ENCODE results near the gene TMCO4. TPM values are rescaled to one million over a fixed set of nuclear protein-coding genes. Genes with fewer than 3 reads are reported as not detected.

Gene TMCO4
- total RNA-seq, 2 experiments from 2014 or later, result 16.3 to 16.9 TPM

DNA sequence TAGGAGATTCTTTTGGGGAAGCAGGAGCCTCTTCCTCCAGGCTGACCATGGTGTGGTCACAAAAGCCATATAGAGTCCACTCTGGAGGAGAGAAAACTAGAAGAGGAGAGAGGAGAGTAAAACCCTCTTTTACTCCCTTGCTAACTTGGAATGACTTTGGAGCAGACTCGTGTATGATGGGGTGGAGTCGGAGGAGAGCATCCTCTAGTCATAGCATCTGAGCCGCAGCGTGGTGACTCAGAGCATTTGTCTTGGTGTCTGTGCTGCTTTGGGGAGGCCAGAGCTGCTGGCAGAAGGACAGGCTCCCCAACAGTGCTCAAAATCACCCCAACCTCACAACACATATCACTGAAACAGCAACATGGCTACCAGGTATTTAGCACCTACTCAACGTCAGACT, 123.9 kb downstream of the TMCO4 start:
- Mint-ChIP-seq H3K36me3 (ENCODE audit: low read depth) (no peaks in the 10 kb centered on the region), H3K9me3 (no peaks in the 10 kb centered on the region), H3K27me3 (peaks cover 5% of the 10 kb centered on the region), H3K4me1 (no peaks in the 10 kb centered on the region), H3K27ac (no peak overlapping the region), H3K4me3 (no peak overlapping the region)
- CTCF ChIA-PET, result interaction anchor here (3.2 kb wide), 1 partner anchor 14 kb away, joined by 12 read pairs; no protein-coding TSS in a partner anchor
- POLR2A ChIA-PET, result interaction anchor here (1.5 kb wide), 1 partner anchor 30 kb away, joined by 3 read pairs; no protein-coding TSS in a partner anchor
- DNase-seq, result no peak

GRCh38 chr1:19672237-19672636, 127.5 kb downstream of the TMCO4 start:
- no peaks in the 10 kb centered on the region for H3K9me3 Mint-ChIP-seq
- H3K27ac Mint-ChIP-seq, result no peak overlapping the region
- no peaks in the 10 kb centered on the region for H3K36me3 Mint-ChIP-seq (ENCODE audit: low read depth)
- H3K27me3 Mint-ChIP-seq, result peaks cover 9% of the 10 kb centered on the region
- H3K4me3 Mint-ChIP-seq, result no peak overlapping the region
- CTCF ChIA-PET, result interaction anchor here (1.1 to 2.1 kb wide), 3 partner anchors 8 to 32 kb away, joined by 3 to 13 read pairs (median 3); no protein-coding TSS in a partner anchor
- no peaks in the 10 kb centered on the region for H3K4me1 Mint-ChIP-seq
- DNase-seq, result no peak
- POLR2A ChIA-PET, result interaction anchor here (1.2 kb wide), 1 partner anchor 26 kb away, joined by 3 read pairs; no protein-coding TSS in a partner anchor

DNA sequence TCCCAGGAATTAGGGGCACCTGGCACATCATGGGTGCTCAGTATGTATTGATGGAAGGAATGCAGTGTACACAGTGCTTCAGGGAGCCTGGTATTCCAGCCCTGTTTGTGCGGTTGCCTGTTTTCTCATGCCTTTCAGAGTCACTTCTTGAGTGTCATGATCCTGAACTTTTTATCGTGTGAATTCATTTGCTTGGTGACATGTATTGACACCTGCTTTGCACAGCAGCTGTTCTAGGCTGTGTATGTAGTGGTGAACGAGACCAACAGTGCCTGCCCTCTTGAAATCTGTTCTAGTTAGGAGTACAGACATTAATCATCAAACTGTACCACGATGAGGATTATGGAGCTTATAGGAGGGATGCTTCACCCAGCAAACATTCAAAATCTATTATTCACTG, 128.9 kb downstream of the TMCO4 start:
- H3K27me3 Mint-ChIP-seq, result peaks cover 23% of the 10 kb centered on the region
- H3K27ac Mint-ChIP-seq, result no peak overlapping the region
- H3K4me1 Mint-ChIP-seq, result peaks cover 2% of the 10 kb centered on the region
- ChIA-PET CTCF (interaction anchor here (1.6 to 2.1 kb wide), 2 partner anchors 9 to 33 kb away, joined by 3 to 13 read pairs; no protein-coding TSS in a partner anchor), POLR2A (no interaction called here)
- H3K36me3 Mint-ChIP-seq (ENCODE audit: low read depth), result no peaks in the 10 kb centered on the region
- H3K4me3 Mint-ChIP-seq, result no peak overlapping the region
- no peaks in the 10 kb centered on the region for H3K9me3 Mint-ChIP-seq
- DNase-seq, result no peak

- Mint-ChIP-seq H3K27me3 (peaks cover 28% of the 10 kb centered on the region), H3K4me3 (no peak overlapping the region), H3K9me3 (no peaks in the 10 kb centered on the region), H3K4me1 (peaks cover 9% of the 10 kb centered on the region), H3K36me3 (ENCODE audit: low read depth) (no peaks in the 10 kb centered on the region), H3K27ac (no peak overlapping the region)
- POLR2A ChIA-PET, result interaction anchor here (1.4 kb wide), 1 partner anchor 12 kb away, joined by 3 read pairs; no protein-coding TSS in a partner anchor
- CTCF ChIA-PET, result interaction anchor here (0.9 kb wide), 1 partner anchor 36 kb away, joined by 3 read pairs; no protein-coding TSS in a partner anchor
- no peak for DNase-seq
Measured at GRCh38 chr1:19668888-19669287, 130.8 kb downstream of the TMCO4 start.

GRCh38 chr1:19665496-19666465, 133.9 kb downstream of the TMCO4 start:
- H3K27me3 Mint-ChIP-seq, result peaks cover 37% of the 10 kb centered on the region
- H3K9me3 Mint-ChIP-seq, result no peaks in the 10 kb centered on the region
- no peaks in the 10 kb centered on the region for H3K36me3 Mint-ChIP-seq (ENCODE audit: low read depth)
- POLR2A ChIA-PET, result no interaction called here
- no peak for DNase-seq
- H3K4me3 Mint-ChIP-seq, result no peak overlapping the region
- H3K4me1 Mint-ChIP-seq, result peaks cover 11% of the 10 kb centered on the region
- no peak overlapping the region for H3K27ac Mint-ChIP-seq
- CTCF ChIA-PET, result no interaction called here

DNA sequence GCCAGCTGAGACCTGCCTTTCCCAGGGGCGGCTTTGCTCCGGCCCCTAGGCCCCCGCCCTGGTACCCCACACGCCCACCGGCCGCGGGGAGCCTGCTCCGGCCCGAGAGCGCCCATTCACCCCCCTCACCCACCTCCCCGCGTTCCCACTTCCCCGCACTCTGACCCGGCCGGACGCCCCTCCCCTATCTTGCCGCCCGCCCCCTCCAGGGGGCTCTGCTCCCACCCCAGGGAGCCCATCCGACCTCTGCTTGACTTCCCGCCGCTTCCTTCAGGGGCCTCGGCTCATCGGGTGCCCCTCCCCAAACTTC, 134.6 kb downstream of the TMCO4 start:
- Mint-ChIP-seq H3K36me3 (ENCODE audit: low read depth) (no peaks in the 10 kb centered on the region), H3K27ac (no peak overlapping the region), H3K4me3 (no peak overlapping the region), H3K9me3 (no peaks in the 10 kb centered on the region), H3K27me3 (peaks cover 41% of the 10 kb centered on the region), H3K4me1 (peaks cover 14% of the 10 kb centered on the region)
- ChIA-PET CTCF (no interaction called here), POLR2A (no interaction called here)
- DNase-seq, result no peak

- Mint-ChIP-seq H3K4me3 (no peak within 1 kb of the TSS), H3K27me3 (peaks cover 40% of the 10 kb centered on the region), H3K9me3 (no peaks in the 10 kb centered on the region), H3K4me1 (peaks cover 16% of the 10 kb centered on the region), H3K27ac (no peak within 1 kb of the TSS), H3K36me3 (ENCODE audit: low read depth) (no peaks in the 10 kb centered on the region)
- POLR2A ChIA-PET, result no interaction called here
- no peak for DNase-seq
- CTCF ChIA-PET, result interaction anchor here (1.1 to 1.3 kb wide), 2 partner anchors 8 to 40 kb away, joined by 3 to 6 read pairs; no protein-coding TSS in a partner anchor
Measured at GRCh38 chr1:19664453-19665185, 135.1 kb downstream of the TMCO4 start, which contains the start of gene HTR6. Gene HTR6 (plus strand): TSS chr1:19664875. CDS start chr1:19665754, 879 bp downstream.

GRCh38 chr1:19662313-19662712, 137.4 kb downstream of the TMCO4 start:
- H3K36me3 Mint-ChIP-seq (ENCODE audit: low read depth), result no peaks in the 10 kb centered on the region
- H3K4me3 Mint-ChIP-seq, result no peak overlapping the region
- peaks cover 22% of the 10 kb centered on the region for H3K4me1 Mint-ChIP-seq
- ChIA-PET POLR2A (interaction anchor here (0.8 kb wide), 1 partner anchor 42 kb away, joined by 5 read pairs; no protein-coding TSS in a partner anchor), CTCF (interaction anchor here (0.5 to 4.1 kb wide), 40 partner anchors 8 to 1965 kb away, joined by 3 to 77 read pairs (median 4); partner anchors contain the start of genes AKR7A2, CAPZB, EMC1 and MRTO4)
- peaks cover 37% of the 10 kb centered on the region for H3K27me3 Mint-ChIP-seq
- no peaks in the 10 kb centered on the region for H3K9me3 Mint-ChIP-seq
- DNase-seq, result no peak
- no peak overlapping the region for H3K27ac Mint-ChIP-seq

GRCh38 chr1:19661721-19662228, 137.9 kb downstream of the TMCO4 start:
- H3K36me3 Mint-ChIP-seq (ENCODE audit: low read depth), result no peaks in the 10 kb centered on the region

GRCh38 chr1:19658186-19658585, 141.5 kb downstream of the TMCO4 start:
- ChIA-PET CTCF (no interaction called here), POLR2A (no interaction called here)
- H3K9me3 Mint-ChIP-seq, result no peaks in the 10 kb centered on the region
- H3K27me3 Mint-ChIP-seq, result peaks cover 10% of the 10 kb centered on the region
- H3K4me1 Mint-ChIP-seq, result peaks cover 19% of the 10 kb centered on the region
- no peaks in the 10 kb centered on the region for H3K36me3 Mint-ChIP-seq (ENCODE audit: low read depth)
- no peak for DNase-seq
- H3K4me3 Mint-ChIP-seq, result no peak overlapping the region
- H3K27ac Mint-ChIP-seq, result no peak overlapping the region

More at GRCh38 chr1:19661721-19662228, 137.9 kb downstream of the TMCO4 start:
- H3K4me3 Mint-ChIP-seq, result no peak overlapping the region
- no peaks in the 10 kb centered on the region for H3K9me3 Mint-ChIP-seq
- H3K27ac Mint-ChIP-seq, result no peak overlapping the region
- no peak for DNase-seq
- H3K4me1 Mint-ChIP-seq, result peaks cover 22% of the 10 kb centered on the region
- ChIA-PET CTCF (interaction anchor here (0.6 to 4.1 kb wide), 42 partner anchors 8 to 786 kb away, joined by 3 to 77 read pairs (median 4); partner anchors contain the start of genes AKR7A2, CAPZB, EMC1 and MRTO4), POLR2A (interaction anchor here (0.8 kb wide), 1 partner anchor 42 kb away, joined by 5 read pairs; no protein-coding TSS in a partner anchor)
- peaks cover 33% of the 10 kb centered on the region for H3K27me3 Mint-ChIP-seq

DNA sequence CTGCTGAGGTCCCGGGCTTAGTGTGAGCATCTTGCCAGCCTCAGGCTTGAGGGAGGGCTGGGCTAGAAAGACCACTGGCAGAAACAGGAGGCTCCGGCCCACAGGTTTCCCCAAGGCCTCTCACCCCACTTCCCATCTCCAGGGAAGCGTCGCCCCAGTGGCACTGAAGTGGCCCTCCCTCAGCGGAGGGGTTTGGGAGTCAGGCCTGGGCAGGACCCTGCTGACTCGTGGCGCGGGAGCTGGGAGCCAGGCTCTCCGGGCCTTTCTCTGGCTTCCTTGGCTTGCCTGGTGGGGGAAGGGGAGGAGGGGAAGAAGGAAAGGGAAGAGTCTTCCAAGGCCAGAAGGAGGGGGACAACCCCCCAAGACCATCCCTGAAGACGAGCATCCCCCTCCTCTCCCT, 142.2 kb downstream of the TMCO4 start:
- POLR2A ChIA-PET, result no interaction called here
- no peak overlapping the region for H3K27ac Mint-ChIP-seq
- H3K27me3 Mint-ChIP-seq, result peaks cover 5% of the 10 kb centered on the region
- no peaks in the 10 kb centered on the region for H3K9me3 Mint-ChIP-seq
- no peak overlapping the region for H3K4me3 Mint-ChIP-seq
- peaks cover 19% of the 10 kb centered on the region for H3K4me1 Mint-ChIP-seq
- CTCF ChIA-PET, result interaction anchor here (0.6 kb wide), 1 partner anchor 57 kb away, joined by 4 read pairs; no protein-coding TSS in a partner anchor
- no peak for DNase-seq
- H3K36me3 Mint-ChIP-seq (ENCODE audit: low read depth), result no peaks in the 10 kb centered on the region

DNA sequence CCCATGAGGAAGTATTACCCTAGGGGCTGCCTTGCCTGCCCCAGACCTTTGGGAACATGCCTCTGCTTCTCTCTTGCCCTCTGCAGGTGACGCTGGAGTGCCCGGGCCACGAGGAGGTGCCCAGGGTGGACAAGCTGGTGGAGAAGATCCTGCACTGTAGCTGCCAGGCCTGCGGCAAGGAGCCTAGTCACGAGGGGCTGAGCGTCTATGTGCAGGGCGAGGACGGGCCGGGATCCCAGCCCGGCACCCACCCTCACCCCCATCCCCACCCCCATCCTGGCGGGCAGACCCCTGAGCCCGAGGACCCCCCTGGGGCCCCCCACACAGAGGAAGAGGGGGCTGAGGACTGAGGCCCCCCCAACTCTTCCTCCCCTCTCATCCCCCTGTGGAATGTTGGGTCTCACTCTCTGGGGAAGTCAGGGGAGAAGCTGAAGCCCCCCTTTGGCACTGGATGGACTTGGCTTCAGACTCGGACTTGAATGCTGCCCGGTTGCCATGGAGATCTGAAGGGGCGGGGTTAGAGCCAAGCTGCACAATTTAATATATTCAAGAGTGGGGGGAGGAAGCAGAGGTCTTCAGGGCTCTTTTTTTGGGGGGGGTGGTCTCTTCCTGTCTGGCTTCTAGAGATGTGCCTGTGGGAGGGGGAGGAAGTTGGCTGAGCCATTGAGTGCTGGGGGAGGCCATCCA, 142.8 kb downstream of the TMCO4 start:
- no peak overlapping the region for H3K27ac Mint-ChIP-seq
- POLR2A ChIA-PET, result interaction anchor here (0.9 to 1.1 kb wide), 2 partner anchors 14 to 16 kb away, joined by 3 read pairs; no protein-coding TSS in a partner anchor
- H3K9me3 Mint-ChIP-seq, result no peaks in the 10 kb centered on the region
- CTCF ChIA-PET, result interaction anchor here (0.6 to 1.0 kb wide), 3 partner anchors 11 to 59 kb away, joined by 3 to 4 read pairs (median 3); no protein-coding TSS in a partner anchor
- H3K4me1 Mint-ChIP-seq, result peaks cover 22% of the 10 kb centered on the region
- H3K4me3 Mint-ChIP-seq, result no peak overlapping the region
- H3K27me3 Mint-ChIP-seq, result peaks cover 5% of the 10 kb centered on the region
- no peak for DNase-seq
- no peaks in the 10 kb centered on the region for H3K36me3 Mint-ChIP-seq (ENCODE audit: low read depth)

All from activated CD4-positive, alpha-beta memory T cell treated with anti-CD3 and anti-CD28 coated beads, Interleukin-2, amount 10 ng/mL, durations not matched to agents 7 days and 5 days (primary cell).